ENCODE data around the gene VAPA. TPM values are rescaled to one million over a fixed set of nuclear protein-coding genes. Genes with fewer than 3 reads are reported as not detected.

VAPA gene
- total and polyA plus RNA-seq, 2 donors (not counting 3 experiments of a cell fraction or from before 2014, with no cell fraction given) = 105 to 163 TPM

DNA sequence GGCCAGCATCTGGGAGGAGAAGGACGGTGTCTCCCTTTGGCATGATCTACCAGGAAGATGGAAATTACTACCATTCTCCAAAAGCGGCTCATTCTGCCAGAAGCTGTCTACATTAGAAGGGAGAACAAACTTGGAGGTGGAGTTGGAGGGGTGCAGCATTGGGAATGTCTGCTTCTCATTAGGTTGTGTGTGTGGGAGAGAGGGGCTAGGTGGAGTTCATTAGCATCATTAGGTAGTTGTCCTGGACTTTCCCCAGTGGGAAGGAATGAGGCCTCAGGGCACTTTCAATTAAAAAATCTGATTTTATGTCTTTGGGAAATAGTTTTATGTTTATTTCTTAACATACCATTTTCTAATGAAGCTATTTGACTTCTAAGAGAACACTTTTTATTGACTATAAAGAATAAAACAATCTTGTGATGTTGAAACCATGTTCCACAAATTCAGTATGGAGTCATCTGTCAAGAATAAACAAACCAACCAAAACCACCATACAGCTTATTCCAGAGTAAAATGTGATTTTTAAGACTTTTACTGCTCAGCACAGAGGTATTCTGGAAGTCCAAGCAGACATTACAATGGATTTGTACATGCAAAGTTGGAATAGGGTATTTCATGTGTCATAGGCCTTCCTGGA is 60.6 kb downstream of the VAPA start:
- ChIA-PET CTCF (interaction anchor here (3.1 to 8.7 kb wide), 2 partner anchors 347 to 544 kb away, joined by 13 to 186 read pairs; no protein-coding TSS in a partner anchor), POLR2A (no interaction called here)
- Histone ChIP-seq H3K4me3 (replicated peaks in 1 of 3; ENCODE audit: insufficient read depth in 1 of 3, low read depth in 1 of 3, low read length in 3 of 3) (no peak overlapping the region), H3K4me2 (ENCODE audit: insufficient read depth, low read length) (no peak overlapping the region), H3K27ac (ENCODE audit: insufficient read depth, low read depth, low read length) (no peak overlapping the region), H3K27me3 (ENCODE audit: control insufficient read depth in 2 of 2, insufficient read depth in 2 of 2, low read length in 2 of 2) (peaks cover 0 to 8% of the 10 kb centered on the region in 2 experiments), H3K9ac (replicated peaks; ENCODE audit: extremely low read depth, insufficient read depth, low read length) (no peak overlapping the region), H2AFZ (ENCODE audit: low read depth, low read length) (no peak overlapping the region), H3K9me1 (replicated peaks; ENCODE audit: control insufficient read depth, extremely low read depth, insufficient read depth, low read length) (no peaks in the 10 kb centered on the region), H3K4me1 (ENCODE audit: control insufficient read depth, extremely low read depth, insufficient read depth, low read length) (no peaks in the 10 kb centered on the region), H3K36me3 (ENCODE audit: control insufficient read depth in 2 of 2, extremely low read depth in 1 of 2, insufficient read depth in 2 of 2, low read length in 2 of 2) (no peaks in the 10 kb centered on the region), H3K9me3 (replicated peaks; ENCODE audit: control insufficient read depth, insufficient read depth, low read length) (no peaks in the 10 kb centered on the region), H4K20me1 (replicated peaks; ENCODE audit: control insufficient read depth, extremely low read depth, insufficient read depth, low read length) (no peaks in the 10 kb centered on the region), H3K79me2 (ENCODE audit: control insufficient read depth, insufficient read depth, low read length) (no peaks in the 10 kb centered on the region)
- TF ChIP-seq JUN (IDR thresholded peaks at IDR 0.05; ENCODE audit: borderline replicate concordance, insufficient read depth, insufficient read length, low read depth) (no peak), GATA2 (IDR thresholded peaks at IDR 0.05; ENCODE audit: insufficient read depth, insufficient read length, low read depth, low read length) (no peak)
- BruUV-seq (replicated peaks) = no TSS peak
- dilution Hi-C loops (cut with MboI; ENCODE audit: extremely low pct_ligation_motif_present, low sequenced_read_pairs) (no loop called here), intact Hi-C loops (cut with micrococcal nuclease) (loop anchor here (5.0 kb wide), 4 partner anchors 58 to 1333 kb away; no protein-coding TSS in a partner anchor)
- FAIRE-seq = no peak
- DNase-seq (ENCODE audit: low read depth, low spot score) = no peak

DNA sequence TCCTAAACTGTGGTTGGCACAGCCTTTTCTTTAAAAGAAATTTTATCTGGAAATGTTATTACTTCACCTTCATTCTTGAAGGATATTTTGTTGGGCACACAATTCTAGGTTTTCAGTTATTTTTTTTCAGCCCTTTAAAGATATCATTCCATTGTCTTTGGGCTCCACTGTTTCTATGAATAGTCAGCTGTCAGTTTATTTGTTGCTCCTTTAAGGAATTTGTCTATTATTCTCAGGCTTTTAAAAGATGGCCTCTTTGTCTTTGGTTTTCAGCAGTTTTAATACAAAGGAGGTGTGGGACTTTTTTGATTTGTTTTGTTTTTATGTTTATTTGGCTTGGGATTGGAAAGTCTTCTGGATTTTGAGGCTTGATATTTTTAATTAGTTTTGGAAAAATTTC is 61.8 kb downstream of the VAPA start:
- Histone ChIP-seq H2AFZ (ENCODE audit: low read depth, low read length) (no peak overlapping the region), H4K20me1 (replicated peaks; ENCODE audit: control insufficient read depth, extremely low read depth, insufficient read depth, low read length) (no peaks in the 10 kb centered on the region), H3K79me2 (ENCODE audit: control insufficient read depth, insufficient read depth, low read length) (no peaks in the 10 kb centered on the region), H3K9me1 (replicated peaks; ENCODE audit: control insufficient read depth, extremely low read depth, insufficient read depth, low read length) (no peaks in the 10 kb centered on the region), H3K27me3 (ENCODE audit: control insufficient read depth in 2 of 2, insufficient read depth in 2 of 2, low read length in 2 of 2) (peaks cover 0 to 3% of the 10 kb centered on the region in 2 experiments), H3K4me2 (ENCODE audit: insufficient read depth, low read length) (no peak overlapping the region), H3K4me3 (replicated peaks in 1 of 3; ENCODE audit: insufficient read depth in 1 of 3, low read depth in 1 of 3, low read length in 3 of 3) (no peak overlapping the region), H3K27ac (ENCODE audit: insufficient read depth, low read depth, low read length) (no peak overlapping the region), H3K36me3 (ENCODE audit: control insufficient read depth in 2 of 2, extremely low read depth in 1 of 2, insufficient read depth in 2 of 2, low read length in 2 of 2) (no peaks in the 10 kb centered on the region), H3K9ac (replicated peaks; ENCODE audit: extremely low read depth, insufficient read depth, low read length) (no peak overlapping the region), H3K9me3 (replicated peaks; ENCODE audit: control insufficient read depth, insufficient read depth, low read length) (no peaks in the 10 kb centered on the region), H3K4me1 (ENCODE audit: control insufficient read depth, extremely low read depth, insufficient read depth, low read length) (no peaks in the 10 kb centered on the region)
- DNase-seq (ENCODE audit: low read depth, low spot score) (no peak), FAIRE-seq (no peak)
- no TSS peak for BruUV-seq (replicated peaks)
- ChIA-PET CTCF (interaction anchor here (8.7 kb wide), 1 partner anchor 542 kb away, joined by 186 read pairs; no protein-coding TSS in a partner anchor), POLR2A (no interaction called here)
- TF ChIP-seq MYC (IDR thresholded peaks at IDR 0.05; ENCODE audit: low read depth, low read length) (no peak), EZH2 (IDR thresholded peaks at IDR 0.05; ENCODE audit: borderline replicate concordance, low read depth, low read length, severe bottlenecking) (no peak), JUN (IDR thresholded peaks at IDR 0.05; ENCODE audit: borderline replicate concordance, insufficient read depth, insufficient read length, low read depth) (no peak), GATA2 (IDR thresholded peaks at IDR 0.05; ENCODE audit: insufficient read depth, insufficient read length, low read depth, low read length) (no peak), FOS (IDR thresholded peaks at IDR 0.05; ENCODE audit: borderline replicate concordance, insufficient read depth, low read length) (no peak), POLR2AphosphoS5 (IDR thresholded peaks at IDR 0.05; ENCODE audit: insufficient read depth, low read depth, low read length) (no peak), POLR2A (IDR thresholded peaks at IDR 0.05; ENCODE audit: low read depth, low read length) (no peak)
- TF ChIP-seq, protein P1, sequence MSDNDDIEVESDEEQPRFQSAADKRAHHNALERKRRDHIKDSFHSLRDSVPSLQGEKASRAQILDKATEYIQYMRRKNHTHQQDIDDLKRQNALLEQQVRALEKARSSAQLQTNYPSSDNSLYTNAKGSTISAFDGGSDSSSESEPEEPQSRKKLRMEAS (IDR thresholded peaks at IDR 0.05; ENCODE audit: insufficient read depth, insufficient read length) = no peak
- TF ChIP-seq, protein P2, sequence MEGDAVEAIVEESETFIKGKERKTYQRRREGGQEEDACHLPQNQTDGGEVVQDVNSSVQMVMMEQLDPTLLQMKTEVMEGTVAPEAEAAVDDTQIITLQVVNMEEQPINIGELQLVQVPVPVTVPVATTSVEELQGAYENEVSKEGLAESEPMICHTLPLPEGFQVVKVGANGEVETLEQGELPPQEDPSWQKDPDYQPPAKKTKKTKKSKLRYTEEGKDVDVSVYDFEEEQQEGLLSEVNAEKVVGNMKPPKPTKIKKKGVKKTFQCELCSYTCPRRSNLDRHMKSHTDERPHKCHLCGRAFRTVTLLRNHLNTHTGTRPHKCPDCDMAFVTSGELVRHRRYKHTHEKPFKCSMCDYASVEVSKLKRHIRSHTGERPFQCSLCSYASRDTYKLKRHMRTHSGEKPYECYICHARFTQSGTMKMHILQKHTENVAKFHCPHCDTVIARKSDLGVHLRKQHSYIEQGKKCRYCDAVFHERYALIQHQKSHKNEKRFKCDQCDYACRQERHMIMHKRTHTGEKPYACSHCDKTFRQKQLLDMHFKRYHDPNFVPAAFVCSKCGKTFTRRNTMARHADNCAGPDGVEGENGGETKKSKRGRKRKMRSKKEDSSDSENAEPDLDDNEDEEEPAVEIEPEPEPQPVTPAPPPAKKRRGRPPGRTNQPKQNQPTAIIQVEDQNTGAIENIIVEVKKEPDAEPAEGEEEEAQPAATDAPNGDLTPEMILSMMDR (IDR thresholded peaks at IDR 0.05; ENCODE audit: extremely low read depth in 1 of 2, insufficient read depth in 1 of 2, low read depth in 1 of 2, low read length in 2 of 2) = no peak
- dilution Hi-C loops (cut with MboI; ENCODE audit: extremely low pct_ligation_motif_present, low sequenced_read_pairs) = loop anchor here (25.0 kb wide), 1 partner anchor 537 kb away; no protein-coding TSS in a partner anchor
- intact Hi-C loops (cut with micrococcal nuclease) = no loop called here
